GM21825 (cell line): ENCODE results near the gene CTSW.

Experiments
- ATAC-seq: cut with Tn5 transposase; IDR thresholded peaks from one replicate; pipeline ENCODE4 v1.9.1; 2021; ENCODE audit warnings: mild to moderate bottlenecking, moderate library complexity; ENCODE audit not compliant: unreplicated experiment

Gene CTSW

GRCh38 chr11:65865550-65866172 is 14.0 kb upstream of the CTSW start:
- ATAC-seq = no peak

DNA sequence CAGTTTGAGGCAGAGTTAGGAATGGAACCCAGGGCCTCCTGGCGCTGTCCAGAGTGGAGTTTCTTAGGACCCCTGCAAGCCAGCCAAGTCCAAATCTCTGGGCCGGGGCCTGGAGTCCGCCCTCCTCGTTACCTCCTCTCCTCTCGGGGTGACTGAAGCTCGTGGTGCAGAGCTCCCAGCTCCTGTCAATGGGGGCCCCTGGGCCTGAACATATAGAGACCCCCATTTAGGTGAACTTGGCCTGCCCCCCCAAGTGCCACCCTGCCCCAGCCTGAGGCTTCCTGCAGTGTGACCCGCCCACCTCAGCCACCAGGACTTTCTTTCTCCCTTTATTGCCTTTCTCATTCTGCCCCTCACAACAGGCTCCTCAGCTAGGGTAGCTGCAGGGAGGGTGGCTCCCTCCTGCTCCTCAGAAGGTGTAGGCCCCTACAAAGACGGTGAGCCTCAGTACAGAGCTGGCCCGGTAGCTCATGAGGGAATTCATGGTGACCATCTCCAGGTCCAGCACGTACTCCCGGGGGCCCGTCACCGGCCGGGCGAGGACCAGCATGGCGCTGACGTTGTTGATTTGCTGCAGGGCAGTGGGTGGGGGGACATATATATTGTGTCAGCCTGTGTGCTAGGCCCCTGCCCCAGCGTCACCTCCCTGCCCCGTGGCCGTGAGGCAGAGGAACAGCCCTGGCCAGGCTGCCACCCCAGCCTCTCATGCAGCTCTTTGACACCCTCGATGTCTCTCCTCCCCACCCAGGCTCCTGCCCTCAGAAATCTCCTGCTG is 12.9 kb upstream of the CTSW start:
- no peak for ATAC-seq

DNA sequence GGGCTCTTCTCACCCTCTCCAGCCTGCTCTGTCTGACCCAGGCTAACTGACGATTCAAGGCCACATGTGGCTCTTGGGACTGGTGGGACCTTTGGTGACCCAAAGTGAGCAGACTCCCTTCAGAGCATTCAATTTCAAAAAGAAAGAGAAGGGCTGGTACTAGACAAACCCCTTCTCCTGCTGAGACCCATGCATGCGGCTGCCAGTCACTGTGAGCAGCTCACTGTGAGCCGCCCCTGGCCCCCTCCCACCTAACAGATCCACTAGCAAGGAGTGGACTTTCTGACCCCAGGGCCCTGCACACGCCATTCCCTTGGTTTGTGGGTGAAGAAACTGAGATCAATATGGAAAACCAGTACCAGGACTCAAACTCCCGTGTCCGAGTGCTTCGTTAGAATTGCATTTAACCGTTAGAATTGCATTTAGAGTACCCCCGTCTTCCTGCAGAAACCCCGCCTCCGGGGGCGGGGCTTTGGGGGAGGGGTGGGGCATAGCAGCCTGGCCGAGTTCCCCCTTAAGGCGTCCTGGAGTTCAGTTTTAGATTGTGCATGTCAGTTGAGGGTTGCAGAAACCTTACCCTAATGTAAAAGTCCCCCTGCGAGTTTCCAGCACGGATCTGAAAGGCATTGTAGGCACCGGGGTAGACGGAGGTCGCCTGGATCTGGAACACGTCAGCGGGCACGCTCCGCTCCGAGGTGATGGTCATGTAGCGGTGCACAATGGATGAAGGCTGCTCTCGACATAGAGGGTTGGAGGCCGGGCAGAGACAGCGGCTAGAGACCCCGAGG is 12.2 kb upstream of the CTSW start:
- ATAC-seq = no peak

- ATAC-seq = no peak
Observed at GRCh38 chr11:65868076-65868667, 11.5 kb upstream of the CTSW start.

- ATAC-seq = no peak
Observed at GRCh38 chr11:65868907-65869306, 10.7 kb upstream of the CTSW start.

DNA sequence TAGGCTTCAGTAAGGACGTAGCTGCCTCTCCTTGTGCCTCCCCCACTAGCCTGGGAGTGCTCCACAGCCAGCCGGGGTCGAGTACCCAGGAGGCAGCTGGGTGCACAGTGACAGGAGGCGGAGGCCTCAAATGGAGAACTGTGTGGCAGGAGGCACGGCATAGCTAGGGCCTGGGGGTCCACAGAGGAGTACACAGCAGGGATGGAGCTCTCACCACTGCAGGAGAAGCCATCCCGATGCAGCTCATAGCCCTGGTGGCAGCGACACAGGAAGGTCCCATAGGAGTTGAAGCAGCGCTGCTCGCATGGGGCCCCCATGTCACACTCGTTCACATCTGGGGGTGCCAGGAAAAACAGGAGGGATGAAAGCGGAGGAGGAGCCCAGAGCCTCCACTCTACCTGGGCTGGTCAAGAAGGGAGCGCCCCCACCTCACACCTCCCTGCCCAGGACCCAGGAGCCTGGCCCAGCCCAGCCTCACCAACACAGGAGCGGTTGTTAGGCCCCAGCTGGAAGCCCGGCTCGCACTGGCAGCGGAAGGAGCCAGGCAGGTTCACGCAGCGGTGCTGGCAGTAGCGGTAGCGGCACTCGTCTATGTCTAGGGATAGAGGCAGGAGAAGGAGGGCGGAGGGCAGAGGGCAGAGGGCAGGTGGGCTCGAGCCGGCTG is 9.9 kb upstream of the CTSW start:
- ATAC-seq = no peak

- ATAC-seq = no peak
Observed at GRCh38 chr11:65870307-65870658, 9.4 kb upstream of the CTSW start.

DNA sequence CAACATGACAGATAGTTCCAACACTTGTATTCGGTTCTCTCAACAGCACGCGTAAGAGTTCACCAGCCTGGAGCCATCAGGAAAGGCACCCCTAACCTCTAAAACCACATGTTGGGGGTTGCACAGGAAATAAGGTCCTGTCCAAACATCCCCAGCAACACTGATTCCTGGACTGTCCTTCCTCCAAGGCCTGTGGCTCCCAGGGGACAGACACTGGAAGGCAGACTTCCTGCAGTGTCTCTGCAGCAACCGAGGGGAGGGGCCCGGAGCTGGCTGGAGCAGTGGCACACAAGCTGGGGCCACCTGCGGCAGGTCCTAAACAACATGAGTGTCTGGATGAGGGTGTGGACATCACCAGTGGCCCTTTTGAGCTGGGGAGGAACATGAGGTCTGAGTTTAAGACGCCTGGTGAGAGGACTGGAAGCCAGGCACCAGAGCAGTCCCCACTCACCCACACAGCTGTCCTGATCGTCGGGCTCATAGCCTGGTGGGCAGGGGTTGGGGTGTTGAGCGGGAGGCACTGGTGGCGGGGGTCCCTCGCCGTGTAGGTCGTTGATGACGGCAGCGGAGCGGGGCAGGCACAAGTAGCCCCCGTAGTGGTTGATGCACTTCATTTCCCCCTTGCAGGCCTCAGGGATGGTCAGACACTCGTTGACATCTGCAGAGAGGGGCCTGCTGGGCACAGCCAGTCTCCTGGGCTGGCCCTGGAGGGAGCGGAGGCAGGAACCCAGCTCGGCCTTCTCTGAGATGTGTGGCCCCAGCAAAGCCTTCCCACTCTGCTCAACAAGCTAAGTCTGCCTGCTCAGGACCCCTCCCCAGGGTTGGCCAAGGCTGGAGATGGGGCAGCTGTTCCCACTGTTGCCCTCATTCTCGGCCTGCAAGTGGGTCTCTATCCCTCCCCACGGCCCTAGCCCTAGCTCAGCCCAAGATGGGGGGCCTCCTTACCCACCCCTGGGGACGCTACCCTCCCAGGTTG is 8.6 kb upstream of the CTSW start:
- ATAC-seq = no peak

DNA sequence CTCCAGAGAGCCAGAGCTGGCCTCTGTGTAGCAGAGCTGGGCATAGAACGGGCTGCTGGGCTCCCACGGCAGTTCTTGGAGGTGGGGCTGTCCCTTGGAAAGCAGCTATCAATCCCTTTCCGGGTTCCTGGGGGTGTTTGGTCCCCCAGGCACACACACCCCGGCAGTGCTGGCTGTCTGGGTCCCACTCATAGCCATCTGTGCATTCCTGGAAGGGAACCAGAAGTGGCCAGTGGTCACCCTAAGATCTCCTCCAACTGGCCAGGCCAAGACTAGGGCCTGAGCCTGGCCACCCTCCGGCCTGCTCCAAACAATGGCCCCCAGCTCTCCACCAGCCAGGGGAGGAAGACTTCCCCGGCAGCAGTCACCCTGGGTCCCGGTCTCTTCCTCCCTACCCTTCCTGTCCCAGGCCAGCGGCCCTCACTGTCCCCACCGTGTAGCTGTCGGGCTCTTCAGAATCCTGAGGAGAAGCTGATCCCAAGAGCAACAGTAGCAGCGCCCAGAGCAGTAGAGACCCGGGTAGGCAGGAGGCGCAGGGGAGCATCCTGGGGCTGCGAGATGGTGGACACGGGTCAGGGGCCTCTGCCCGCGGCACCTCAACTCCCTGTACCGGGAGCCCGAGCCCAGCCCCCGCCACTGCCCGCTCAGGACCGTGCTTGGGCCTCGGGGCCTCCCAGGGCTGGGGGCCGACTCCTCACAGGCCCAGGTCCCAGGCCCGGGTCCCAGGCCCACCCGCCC is 7.7 kb upstream of the CTSW start:
- ATAC-seq = no peak

- ATAC-seq = no peak
Observed at GRCh38 chr11:65872586-65873317, 6.9 kb upstream of the CTSW start, which contains the start of gene EFEMP2. TSS of gene EFEMP2 (minus strand) at chr11:65872800. CDS start at chr11:65872354, 446 bp downstream.

DNA sequence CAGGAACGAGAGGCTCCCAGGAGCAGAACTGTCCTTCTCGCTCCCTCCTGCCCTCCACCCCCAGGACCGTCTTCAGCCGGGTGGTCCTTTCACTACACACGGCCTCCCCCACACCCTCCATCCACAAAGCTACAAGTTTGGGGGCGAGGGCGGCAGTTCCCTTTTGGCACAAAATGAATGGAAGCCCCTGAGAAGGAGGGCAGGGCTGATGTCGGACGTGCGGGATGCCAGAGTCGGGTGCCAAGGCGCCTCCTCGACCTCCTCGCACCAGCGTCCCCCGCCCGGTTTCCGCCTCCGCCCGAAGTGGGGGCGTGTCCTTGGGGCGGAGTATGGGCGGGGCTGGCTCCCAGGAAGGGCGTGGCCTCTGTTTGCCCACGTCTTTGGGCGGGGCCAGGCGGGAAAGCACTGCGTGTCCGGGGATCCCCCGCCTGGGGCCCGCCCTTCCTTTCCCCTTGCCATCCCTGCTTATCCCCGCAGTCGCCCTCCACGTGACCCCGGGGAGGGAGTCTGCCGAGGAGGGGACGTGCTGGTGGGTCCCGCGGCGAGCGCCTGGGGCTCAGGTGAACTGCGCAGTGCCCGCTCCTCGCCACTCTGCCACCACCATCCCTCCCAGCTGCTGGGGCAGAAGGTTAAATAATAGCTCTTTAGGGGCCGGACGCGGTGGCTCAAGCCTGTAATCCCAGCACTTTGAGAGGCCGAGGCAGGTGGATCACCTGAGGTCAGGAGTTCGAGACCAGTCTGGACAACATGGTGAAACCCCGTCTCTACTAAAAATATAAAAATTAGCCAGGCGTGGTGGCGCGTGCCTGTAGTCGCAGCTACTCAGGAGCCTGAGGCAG is 6.1 kb upstream of the CTSW start:
- peak; percentile 64 for ATAC-seq

DNA sequence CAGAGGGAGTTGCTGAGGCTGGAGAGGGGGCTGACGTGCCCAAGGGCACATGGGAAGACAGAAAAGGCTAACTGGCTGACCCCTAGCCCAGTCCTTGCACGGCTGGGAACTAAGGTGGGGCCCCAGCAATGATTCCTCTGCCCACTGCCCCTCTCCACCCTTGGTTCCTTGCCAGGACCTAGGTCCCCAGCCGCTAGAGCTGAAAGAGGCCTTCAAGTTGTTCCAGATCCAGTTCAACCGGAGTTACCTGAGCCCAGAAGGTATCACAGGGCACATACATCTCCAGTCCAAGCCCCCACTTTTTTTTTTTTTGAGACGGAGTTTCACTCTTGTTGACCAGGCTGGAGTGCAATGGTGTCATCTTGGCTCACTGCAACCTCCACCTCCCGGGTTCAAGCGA is 390 bp downstream of the CTSW start:
- no peak for ATAC-seq

DNA sequence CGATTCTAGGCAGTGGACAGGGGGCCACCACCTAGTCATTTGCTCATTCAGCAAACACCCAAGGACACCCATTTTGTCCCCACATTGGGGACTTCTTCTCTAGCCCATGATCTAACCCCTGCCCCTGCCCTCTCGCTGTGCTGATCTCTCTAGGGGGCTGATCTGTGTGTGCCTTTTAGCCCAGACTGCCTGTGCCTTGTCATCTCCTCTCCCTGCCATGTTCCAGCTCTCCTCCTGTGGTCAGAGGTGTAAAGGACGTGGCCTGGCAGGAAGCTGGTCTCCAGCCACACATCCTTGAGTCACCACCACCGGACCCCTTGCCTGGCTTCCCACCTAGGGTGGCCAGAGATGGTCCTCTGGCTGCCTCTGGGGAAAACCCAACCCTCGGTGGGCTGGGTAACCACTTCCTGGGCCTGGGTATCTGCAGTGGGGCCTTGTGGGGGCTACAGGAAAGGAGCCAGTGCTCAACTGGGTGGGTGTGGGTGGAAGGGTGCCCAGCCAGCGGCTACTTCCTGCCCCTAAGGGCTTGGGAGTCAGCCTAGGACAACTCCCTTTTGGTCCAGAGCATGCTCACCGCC is 1.3 kb downstream of the CTSW start:
- ATAC-seq = no peak

- no peak for ATAC-seq
Observed at GRCh38 chr11:65882120-65883057, 2.8 kb downstream of the CTSW start.

DNA sequence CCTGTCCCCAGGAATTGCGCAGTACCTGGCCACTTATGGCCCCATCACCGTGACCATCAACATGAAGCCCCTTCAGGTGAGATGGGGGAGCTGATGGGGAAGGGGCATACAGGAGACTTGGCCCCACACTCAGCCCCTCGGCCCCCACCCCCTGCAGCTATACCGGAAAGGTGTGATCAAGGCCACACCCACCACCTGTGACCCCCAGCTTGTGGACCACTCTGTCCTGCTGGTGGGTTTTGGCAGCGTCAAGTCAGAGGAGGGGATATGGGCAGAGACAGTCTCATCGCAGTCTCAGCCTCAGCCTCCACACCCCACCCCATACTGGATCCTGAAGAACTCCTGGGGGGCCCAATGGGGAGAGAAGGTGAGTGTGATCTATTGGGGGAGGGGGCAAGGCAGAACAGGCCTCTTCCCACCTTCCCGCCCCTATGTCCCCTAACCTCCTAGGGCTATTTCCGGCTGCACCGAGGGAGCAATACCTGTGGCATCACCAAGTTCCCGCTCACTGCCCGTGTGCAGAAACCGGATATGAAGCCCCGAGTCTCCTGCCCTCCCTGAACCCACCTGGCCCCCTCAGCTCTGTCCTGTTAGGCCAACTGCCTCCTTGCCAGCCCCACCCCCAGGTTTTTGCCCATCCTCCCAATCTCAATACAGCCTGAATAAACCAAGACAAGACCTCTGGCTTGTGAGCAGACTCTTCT is 3.6 kb downstream of the CTSW start:
- ATAC-seq = no peak
